ENCODE measurements around the gene ARHGAP21. TPM values are rescaled to one million over a fixed set of nuclear protein-coding genes. Genes with fewer than 3 reads are reported as not detected.

The ARHGAP21 gene
- total and polyA plus RNA-seq, 2 experiments from 2014 or later = 28.7 to 176 TPM

DNA sequence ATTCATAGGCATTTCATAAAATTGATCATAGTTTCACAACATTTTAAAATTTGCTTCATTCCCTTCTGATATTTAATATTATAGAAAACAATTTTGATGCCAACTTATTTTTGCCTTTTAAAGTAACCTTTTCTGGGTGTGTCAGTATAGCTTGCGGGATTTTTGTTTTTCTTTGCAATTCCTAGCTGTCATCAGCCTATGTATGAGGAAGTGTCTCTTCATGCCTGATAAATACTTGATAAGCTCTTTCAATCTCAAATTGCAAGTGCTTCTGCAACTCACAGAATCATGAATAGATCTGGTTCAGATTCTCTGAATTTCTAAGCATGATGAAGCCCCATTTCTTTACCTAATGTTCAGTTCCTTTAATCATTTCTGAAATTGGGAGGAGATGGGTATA lies 28.0 kb upstream of the ARHGAP21 start:
- Histone ChIP-seq H3K4me1 (ENCODE audit: insufficient read depth) (no peaks in the 10 kb centered on the region), H3K4me2 (ENCODE audit: unreplicated experiment) (no peak overlapping the region), H3K27me3 (replicated peaks; ENCODE audit: insufficient read depth) (no peaks in the 10 kb centered on the region), H3K9me3 (ENCODE audit: low read depth) (no peaks in the 10 kb centered on the region), H3K9me2 (ENCODE audit: insufficient read depth) (no peaks in the 10 kb centered on the region), H3K27ac (no peak overlapping the region), H3K4me3 (no peak overlapping the region), H3K79me2 (ENCODE audit: insufficient read depth) (no peaks in the 10 kb centered on the region), H4K20me1 (ENCODE audit: insufficient read depth) (no peaks in the 10 kb centered on the region), H3F3A (ENCODE audit: insufficient read depth) (no peaks in the 10 kb centered on the region), H3K9ac (no peak overlapping the region), H2AFZ (no peak overlapping the region), H3K36me3 (ENCODE audit: low read depth) (no peaks in the 10 kb centered on the region)
- WGBS, 2 experiments (ENCODE audit: low coverage in 1 of 2, low lambda C conversion rate in 2 of 2, missing lambda C conversion rate in 2 of 2) = 91 to 95% methylated on average over 1 of the region's 1 CpG
- DNase-seq = no peak
- TF ChIP-seq EZH2phosphoT487 (IDR thresholded peaks at IDR 0.05; ENCODE audit: insufficient read depth, low read depth) (no peak), EZH2 (IDR thresholded peaks at IDR 0.05; ENCODE audit: insufficient read depth, poor library complexity, severe bottlenecking) (no peak)
- in situ Hi-C loops (cut with MboI) = no loop called here

DNA sequence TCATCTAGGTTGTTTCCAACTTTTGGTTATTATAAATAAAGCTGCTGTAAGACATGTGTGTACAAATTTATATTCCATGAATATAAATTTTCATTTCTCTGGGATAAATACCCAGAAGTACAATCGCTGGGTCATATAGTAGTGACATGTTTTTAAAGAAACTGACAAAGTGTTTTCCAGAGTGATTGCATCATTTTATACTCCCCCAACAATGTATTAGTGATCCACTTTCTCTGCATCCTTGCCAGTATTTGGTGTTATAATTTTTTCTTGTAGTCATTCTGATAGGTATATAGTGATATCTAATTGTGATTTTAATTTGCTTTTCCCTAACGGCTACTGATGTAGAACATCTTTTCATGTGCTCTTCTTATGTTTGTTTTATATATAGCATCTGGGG lies 27.0 kb upstream of the ARHGAP21 start:
- 98 to 99% methylated on average over 2 of the region's 2 CpGs for WGBS, 2 experiments (ENCODE audit: low coverage in 1 of 2, low lambda C conversion rate in 2 of 2, missing lambda C conversion rate in 2 of 2)

DNA sequence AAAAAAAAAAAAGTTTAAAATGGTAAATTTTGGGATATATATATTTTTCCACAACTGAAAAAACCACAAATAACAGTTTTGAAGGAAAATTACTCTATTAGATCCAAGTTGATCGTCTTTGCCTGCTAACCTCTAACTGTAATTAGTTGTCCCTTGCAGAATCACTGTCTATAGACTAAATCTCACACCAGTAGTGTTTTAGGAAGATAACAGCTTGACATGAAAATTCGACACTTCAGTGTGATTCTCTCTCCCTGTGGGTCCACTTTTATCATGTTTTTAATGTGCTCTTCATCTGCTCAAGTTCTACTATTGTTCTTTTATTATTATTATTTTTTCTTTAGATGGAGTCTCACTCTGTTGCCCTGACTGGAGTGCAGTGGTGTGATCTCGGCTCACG lies 24.5 kb upstream of the ARHGAP21 start:
- H3K4me3 ChIP-seq = no peak overlapping the region
- H3K9ac ChIP-seq = no peak overlapping the region
- H3K9me2 ChIP-seq (ENCODE audit: insufficient read depth) = no peaks in the 10 kb centered on the region
- no peaks in the 10 kb centered on the region for H3K79me2 ChIP-seq (ENCODE audit: insufficient read depth)
- H3K27me3 ChIP-seq (replicated peaks; ENCODE audit: insufficient read depth) = no peaks in the 10 kb centered on the region
- H4K20me1 ChIP-seq (ENCODE audit: insufficient read depth) = no peaks in the 10 kb centered on the region
- no peak overlapping the region for H3K4me2 ChIP-seq (ENCODE audit: unreplicated experiment)
- H3K9me3 ChIP-seq (ENCODE audit: low read depth) = no peaks in the 10 kb centered on the region
- 72 to 86% methylated on average over 4 of the region's 4 CpGs for WGBS, 2 experiments (ENCODE audit: low coverage in 1 of 2, low lambda C conversion rate in 2 of 2, missing lambda C conversion rate in 2 of 2)
- no peak for DNase-seq
- TF ChIP-seq EZH2 (IDR thresholded peaks at IDR 0.05; ENCODE audit: insufficient read depth, poor library complexity, severe bottlenecking) (no peak), EZH2phosphoT487 (IDR thresholded peaks at IDR 0.05; ENCODE audit: insufficient read depth, low read depth) (no peak)
- H2AFZ ChIP-seq = no peak overlapping the region
- in situ Hi-C loops (cut with MboI) = no loop called here
- no peaks in the 10 kb centered on the region for H3F3A ChIP-seq (ENCODE audit: insufficient read depth)
- no peaks in the 10 kb centered on the region for H3K4me1 ChIP-seq (ENCODE audit: insufficient read depth)
- no peak overlapping the region for H3K27ac ChIP-seq
- H3K36me3 ChIP-seq (ENCODE audit: low read depth) = no peaks in the 10 kb centered on the region

More for the DNA sequence above, 27.0 kb upstream of the ARHGAP21 start:
- Histone ChIP-seq H2AFZ (no peak overlapping the region), H3F3A (ENCODE audit: insufficient read depth) (no peaks in the 10 kb centered on the region), H3K4me3 (no peak overlapping the region), H4K20me1 (ENCODE audit: insufficient read depth) (no peaks in the 10 kb centered on the region), H3K4me1 (ENCODE audit: insufficient read depth) (no peaks in the 10 kb centered on the region), H3K9ac (no peak overlapping the region), H3K4me2 (ENCODE audit: unreplicated experiment) (no peak overlapping the region), H3K9me2 (ENCODE audit: insufficient read depth) (no peaks in the 10 kb centered on the region), H3K27ac (no peak overlapping the region), H3K9me3 (ENCODE audit: low read depth) (no peaks in the 10 kb centered on the region), H3K27me3 (replicated peaks; ENCODE audit: insufficient read depth) (no peaks in the 10 kb centered on the region), H3K36me3 (ENCODE audit: low read depth) (no peaks in the 10 kb centered on the region), H3K79me2 (ENCODE audit: insufficient read depth) (no peaks in the 10 kb centered on the region)
- in situ Hi-C loops (cut with MboI) = no loop called here
- no peak for DNase-seq
- no peak for TF ChIP-seq EZH2phosphoT487 (IDR thresholded peaks at IDR 0.05; ENCODE audit: insufficient read depth, low read depth)
- no peak for TF ChIP-seq EZH2 (IDR thresholded peaks at IDR 0.05; ENCODE audit: insufficient read depth, poor library complexity, severe bottlenecking)

DNA sequence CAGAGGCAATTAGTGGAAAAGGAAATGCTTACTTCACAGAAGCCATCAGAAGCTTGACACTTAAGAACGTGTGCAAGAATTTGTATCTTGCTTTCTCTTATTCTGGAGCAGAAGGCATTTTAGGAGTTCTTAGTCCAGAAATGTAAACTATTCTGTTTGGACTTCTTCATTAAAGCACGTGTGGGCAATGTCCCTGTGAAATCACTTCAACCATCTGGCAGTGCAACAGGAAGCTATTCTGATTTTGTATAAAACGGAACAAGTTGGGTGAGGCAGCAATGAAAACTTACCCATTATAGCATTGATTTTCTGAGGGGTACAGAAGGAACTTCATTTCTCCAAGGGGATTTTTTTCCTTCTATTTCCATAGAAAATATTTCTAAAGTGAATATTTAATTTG lies 21.3 kb upstream of the ARHGAP21 start:
- no peak overlapping the region for H3K4me3 ChIP-seq
- DNase-seq = no peak
- H3K4me2 ChIP-seq (ENCODE audit: unreplicated experiment) = no peak overlapping the region
- H4K20me1 ChIP-seq (ENCODE audit: insufficient read depth) = no peaks in the 10 kb centered on the region
- no peak for TF ChIP-seq EZH2phosphoT487 (IDR thresholded peaks at IDR 0.05; ENCODE audit: insufficient read depth, low read depth)
- TF ChIP-seq EZH2 (IDR thresholded peaks at IDR 0.05; ENCODE audit: insufficient read depth, poor library complexity, severe bottlenecking) = no peak
- in situ Hi-C loops (cut with MboI) = no loop called here
- no peaks in the 10 kb centered on the region for H3K27me3 ChIP-seq (replicated peaks; ENCODE audit: insufficient read depth)
- no peak overlapping the region for H3K27ac ChIP-seq
- H3K9me3 ChIP-seq (ENCODE audit: low read depth) = no peaks in the 10 kb centered on the region
- H3K4me1 ChIP-seq (ENCODE audit: insufficient read depth) = no peaks in the 10 kb centered on the region
- H3F3A ChIP-seq (ENCODE audit: insufficient read depth) = no peaks in the 10 kb centered on the region
- H3K9me2 ChIP-seq (ENCODE audit: insufficient read depth) = no peaks in the 10 kb centered on the region
- no peaks in the 10 kb centered on the region for H3K36me3 ChIP-seq (ENCODE audit: low read depth)
- no peak overlapping the region for H2AFZ ChIP-seq
- 23 to 26% methylated on average over 3 of the region's 3 CpGs for WGBS, 2 experiments (ENCODE audit: low coverage in 1 of 2, low lambda C conversion rate in 2 of 2, missing lambda C conversion rate in 2 of 2)
- no peak overlapping the region for H3K9ac ChIP-seq
- no peaks in the 10 kb centered on the region for H3K79me2 ChIP-seq (ENCODE audit: insufficient read depth)

DNA sequence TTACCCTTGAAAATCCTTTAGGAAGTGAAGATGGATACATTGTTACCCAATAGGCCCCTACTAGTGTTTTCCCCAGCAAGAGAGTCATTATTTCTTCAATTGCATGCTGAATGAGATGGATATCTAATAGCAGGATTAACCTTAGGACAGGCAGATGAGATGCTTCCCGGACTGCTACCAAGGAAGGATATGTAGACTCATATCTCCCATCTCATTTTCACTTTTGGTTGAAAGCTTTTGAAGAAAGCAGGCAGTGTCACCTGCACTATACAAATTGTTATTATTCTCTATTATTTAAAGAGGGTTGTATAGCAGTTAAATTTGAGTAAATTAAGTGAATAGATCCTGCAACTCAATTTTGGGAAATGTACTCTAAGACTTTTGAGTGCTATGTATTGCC lies 17.0 kb upstream of the ARHGAP21 start:
- TF ChIP-seq EZH2 (IDR thresholded peaks at IDR 0.05; ENCODE audit: insufficient read depth, poor library complexity, severe bottlenecking) (no peak), EZH2phosphoT487 (IDR thresholded peaks at IDR 0.05; ENCODE audit: insufficient read depth, low read depth) (no peak)
- Histone ChIP-seq H3K79me2 (ENCODE audit: insufficient read depth) (no peaks in the 10 kb centered on the region), H3K4me3 (no peak overlapping the region), H3K9me3 (ENCODE audit: low read depth) (no peaks in the 10 kb centered on the region), H3K27ac (no peak overlapping the region), H2AFZ (no peak overlapping the region), H4K20me1 (ENCODE audit: insufficient read depth) (no peaks in the 10 kb centered on the region), H3K27me3 (replicated peaks; ENCODE audit: insufficient read depth) (no peaks in the 10 kb centered on the region), H3K4me1 (ENCODE audit: insufficient read depth) (no peaks in the 10 kb centered on the region), H3K9me2 (ENCODE audit: insufficient read depth) (no peaks in the 10 kb centered on the region), H3K36me3 (ENCODE audit: low read depth) (no peaks in the 10 kb centered on the region), H3F3A (ENCODE audit: insufficient read depth) (no peaks in the 10 kb centered on the region), H3K9ac (no peak overlapping the region), H3K4me2 (ENCODE audit: unreplicated experiment) (no peak overlapping the region)
- WGBS, 2 experiments (ENCODE audit: low coverage in 1 of 2, low lambda C conversion rate in 2 of 2, missing lambda C conversion rate in 2 of 2) = 88 to 95% methylated on average over 1 of the region's 1 CpG
- in situ Hi-C loops (cut with MboI) = no loop called here
- DNase-seq = no peak

Data from GM23248 (cell line).